K562 (cell line): Measurements from ENCODE around the gene RAB31. TPM values are rescaled to one million over a fixed set of nuclear protein-coding genes. Genes with fewer than 3 reads are reported as not detected.

Experiments used
- BRF1 ChIP-seq: IDR thresholded peaks from 3 replicates; pipeline ENCODE4 v1.6.1; 2011; ENCODE audit warnings: borderline replicate concordance, mild to moderate bottlenecking; ENCODE audit not compliant: insufficient read length; ENCODE audit errors: extremely low read depth
- CCAR2 ChIP-seq: fragments of 200-400 bp; formaldehyde crosslinking; IDR thresholded peaks from 2 replicates; pipeline ENCODE4 v1.6.1; 2017; ENCODE audit warnings: mild to moderate bottlenecking, low read depth, low read length
- CEBPB ChIP-seq: fragments of 450-650 bp; IDR thresholded peaks from 2 replicates; pipeline ENCODE4 v1.6.1; 2016; ENCODE audit warnings: missing genetic modification characterization, missing compliant biosample characterization
- CHD1 ChIP-seq: fragments of 200-600 bp; sonication (generic); IDR thresholded peaks from one replicate; pipeline ENCODE4 v1.6.1; 2012; ENCODE audit warnings: mild to moderate bottlenecking, moderate library complexity, low read length, inconsistent platforms
- DNMT1 ChIP-seq: fragments of 450-650 bp; IDR thresholded peaks from 2 replicates; pipeline ENCODE4 v1.6.1; 2016; ENCODE audit warnings: antibody characterized with exemption, mild to moderate bottlenecking
- ERF ChIP-seq: fragments of 450-650 bp; formaldehyde crosslinking; IDR thresholded peaks from 2 replicates; pipeline ENCODE4 v1.4.0; 2020; ENCODE audit warnings: mild to moderate bottlenecking, mixed read lengths
- ESRRA ChIP-seq: fragments of 450-650 bp; IDR thresholded peaks from 2 replicates; pipeline ENCODE4 v1.6.1; 2014; ENCODE audit warnings: low read depth, mild to moderate bottlenecking, moderate library complexity, borderline replicate concordance
- ETS2 ChIP-seq: IDR thresholded peaks from 2 replicates; pipeline ENCODE4 v1.6.1; 2016; ENCODE audit warnings: borderline replicate concordance, missing genetic modification characterization, mild to moderate bottlenecking, moderate library complexity, missing compliant biosample characterization; ENCODE audit not compliant: poor library complexity, severe bottlenecking
- FOXM1 ChIP-seq, 2 experiments: fragments of 450-650 bp in 1 of 2; sonication (generic) in 1 of 2; formaldehyde crosslinking in 1 of 2; IDR thresholded peaks; 2 replicates each; pipeline versions ENCODE4 v1.6.1 to v1.9.0; 2017 to 2022; ENCODE audit warnings: low read depth in 2 of 2, mild to moderate bottlenecking in 2 of 2, missing genetic modification reagents in 1 of 2, moderate library complexity in 1 of 2
- HDAC1 ChIP-seq, 2 experiments: fragments of 450-650 bp; IDR thresholded peaks; 2 replicates each; pipeline ENCODE4 v1.6.1; 2016 to 2017; ENCODE audit warnings: inconsistent platforms in 1 of 2, mild to moderate bottlenecking in 1 of 2, moderate library complexity in 1 of 2
- HOXB6 ChIP-seq: fragments of 250-450 bp; sonication (Bioruptor Pico); IDR thresholded peaks from 2 replicates; pipeline ENCODE4 v1.5.1; 2022; ENCODE audit warnings: mild to moderate bottlenecking, borderline replicate concordance
- KDM1A ChIP-seq, 2 experiments: fragments of 450-650 bp; IDR thresholded peaks; 2 replicates each; pipeline ENCODE4 v1.6.1; 2016; ENCODE audit warnings: mild to moderate bottlenecking in 2 of 2
- KHSRP ChIP-seq: fragments of 450-650 bp; IDR thresholded peaks from 2 replicates; pipeline ENCODE4 v1.6.1; 2017
- L3MBTL2 ChIP-seq: fragments of 450-650 bp; IDR thresholded peaks from 2 replicates; pipeline ENCODE4 v1.6.1; 2016; ENCODE audit warnings: mild to moderate bottlenecking, moderate library complexity
- MCM5 ChIP-seq: fragments of 450-650 bp; IDR thresholded peaks from 2 replicates; pipeline ENCODE4 v1.6.1; 2016; ENCODE audit warnings: low read depth
- RBBP5 ChIP-seq: fragments of 200-600 bp; sonication (generic); IDR thresholded peaks from 2 replicates; pipeline ENCODE4 v1.6.1; 2012; ENCODE audit warnings: borderline replicate concordance, mild to moderate bottlenecking, low read length, control low read depth, inconsistent platforms; ENCODE audit not compliant: insufficient read depth, poor library complexity, severe bottlenecking
- RBM17 ChIP-seq: fragments of 200-400 bp; formaldehyde crosslinking; IDR thresholded peaks from 2 replicates; pipeline ENCODE4 v1.6.1; 2017; ENCODE audit warnings: low read depth, mild to moderate bottlenecking, low read length, borderline replicate concordance
- SNIP1 ChIP-seq: fragments of 450-650 bp; IDR thresholded peaks from 2 replicates; pipeline ENCODE4 v1.7.1; 2017; ENCODE audit warnings: low read depth, mild to moderate bottlenecking
- TGIF2 ChIP-seq: sonication (generic); formaldehyde crosslinking; IDR thresholded peaks from 2 replicates; pipeline ENCODE4 v1.8.1; 2022; ENCODE audit warnings: mild to moderate bottlenecking, missing genetic modification reagents, moderate library complexity
- ZNF274 ChIP-seq: IDR thresholded peaks from 2 replicates; pipeline ENCODE4 v1.6.1; 2011; ENCODE audit warnings: low read depth, mild to moderate bottlenecking, low read length, moderate library complexity, borderline replicate concordance
- ZNF311 ChIP-seq: fragments of 250-450 bp; sonication (Bioruptor Pico); IDR thresholded peaks from 2 replicates; pipeline ENCODE4 v1.4.0; 2020; ENCODE audit warnings: mild to moderate bottlenecking, moderate library complexity
- ZNF511 ChIP-seq: sonication (generic); formaldehyde crosslinking; IDR thresholded peaks from 2 replicates; pipeline ENCODE4 v1.8.0; 2022; ENCODE audit warnings: mild to moderate bottlenecking, missing genetic modification reagents
- ZNF76 ChIP-seq: fragments of 250-450 bp; sonication (Bioruptor Pico); IDR thresholded peaks from 2 replicates; pipeline ENCODE4 v1.4.0; 2020; ENCODE audit warnings: mild to moderate bottlenecking, moderate library complexity, borderline replicate concordance
- ZNF77 ChIP-seq: fragments of 250-450 bp; sonication (Bioruptor Pico); IDR thresholded peaks from 2 replicates; pipeline ENCODE4 v1.5.0; 2020
- polyA plus RNA-seq, 8 experiments: library from polyadenylated mRNA; depleted of rRNA in 4 of 8; stranded (reverse) in 5 of 8; unstranded in 3 of 8; fragments of >200 nt; fragmentation: Nextera tagmentation in 2 of 8; fragmentation: Illumina TruSeq in 1 of 8; extraction: Ambion mirVana in 2 of 8; extraction: Trizol in 1 of 8; gene quantifications; 2 replicates each; pipeline versions ENCODE4 v1.2.1 to v1.2.3, GENCODE V29; 2011 to 2014; ENCODE audit warnings: inconsistent platforms in 1 of 8, missing spikeins in 1 of 8
- total RNA-seq, 7 experiments: library from RNA; depleted of rRNA in 6 of 7; stranded (reverse); fragments of >200 nt in 6 of 7; fragmentation: Illumina TruSeq in 2 of 7; extraction: Trizol in 2 of 7; gene quantifications; 2 replicates each; pipeline versions ENCODE4 v1.2.1 to v1.2.3, GENCODE V29; 2011 to 2021; ENCODE audit warnings: low replicate concordance in 1 of 7
- TF ChIP-seq, protein P1 (sequence below): fragments of 250-450 bp; sonication (Bioruptor Pico); IDR thresholded peaks from 2 replicates; pipeline ENCODE4 v1.5.0; 2022; ENCODE audit warnings: mild to moderate bottlenecking
- TF ChIP-seq, protein P2 (sequence below): fragments of 450-650 bp; formaldehyde crosslinking; IDR thresholded peaks from 2 replicates; pipeline ENCODE4 v1.4.0; 2022; ENCODE audit warnings: missing genetic modification characterization

Gene RAB31
- total and polyA plus RNA-seq, 9 of the 15 experiments (the other 6 are each of a cell fraction or from before 2014, with no cell fraction given): 20.7 to 70.4 (median 41.3) TPM

GRCh38 chr18:9898792-9899549 lies 190.9 kb downstream of the RAB31 start (continued):
- TF ChIP-seq ZNF511 (CRISPR knock-in tag): no peak
- TF ChIP-seq SNIP1: no peak
- no peak for TF ChIP-seq ZNF311 (CRISPR knock-in tag)
- no peak for TF ChIP-seq CHD1
- no peak; a peak in 1 of 4 replicates for TF ChIP-seq KDM1A (IDR thresholded peaks at IDR 0.05)
- no peak for TF ChIP-seq DNMT1
- TF ChIP-seq ETS2 (tag): no peak
- TF ChIP-seq HOXB6 (CRISPR knock-in tag): no peak
- TF ChIP-seq MCM5: no peak
- TF ChIP-seq CEBPB (tag): peak; percentile 72
- TF ChIP-seq, protein P1, sequence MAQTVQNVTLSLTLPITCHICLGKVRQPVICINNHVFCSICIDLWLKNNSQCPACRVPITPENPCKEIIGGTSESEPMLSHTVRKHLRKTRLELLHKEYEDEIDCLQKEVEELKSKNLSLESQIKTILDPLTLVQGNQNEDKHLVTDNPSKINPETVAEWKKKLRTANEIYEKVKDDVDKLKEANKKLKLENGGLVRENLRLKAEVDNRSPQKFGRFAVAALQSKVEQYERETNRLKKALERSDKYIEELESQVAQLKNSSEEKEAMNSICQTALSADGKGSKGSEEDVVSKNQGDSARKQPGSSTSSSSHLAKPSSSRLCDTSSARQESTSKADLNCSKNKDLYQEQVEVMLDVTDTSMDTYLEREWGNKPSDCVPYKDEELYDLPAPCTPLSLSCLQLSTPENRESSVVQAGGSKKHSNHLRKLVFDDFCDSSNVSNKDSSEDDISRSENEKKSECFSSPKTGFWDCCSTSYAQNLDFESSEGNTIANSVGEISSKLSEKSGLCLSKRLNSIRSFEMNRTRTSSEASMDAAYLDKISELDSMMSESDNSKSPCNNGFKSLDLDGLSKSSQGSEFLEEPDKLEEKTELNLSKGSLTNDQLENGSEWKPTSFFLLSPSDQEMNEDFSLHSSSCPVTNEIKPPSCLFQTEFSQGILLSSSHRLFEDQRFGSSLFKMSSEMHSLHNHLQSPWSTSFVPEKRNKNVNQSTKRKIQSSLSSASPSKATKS: no peak
- no peak for TF ChIP-seq RBM17
- peak in 1 of 2 experiments; percentile 65; a peak in 1 of 4 replicates for TF ChIP-seq HDAC1 (IDR thresholded peaks at IDR 0.05)
- no peak for TF ChIP-seq ERF (CRISPR knock-in tag)
- TF ChIP-seq FOXM1 (IDR thresholded peaks at IDR 0.05; ENCODE audit: low read depth): peak; percentile 95
- TF ChIP-seq FOXM1 (CRISPR knock-in tag; IDR thresholded peaks at IDR 0.05; ENCODE audit: low read depth): no peak
- TF ChIP-seq ZNF77: no peak
- TF ChIP-seq ZNF76 (CRISPR knock-in tag): no peak
- TF ChIP-seq, protein P2, sequence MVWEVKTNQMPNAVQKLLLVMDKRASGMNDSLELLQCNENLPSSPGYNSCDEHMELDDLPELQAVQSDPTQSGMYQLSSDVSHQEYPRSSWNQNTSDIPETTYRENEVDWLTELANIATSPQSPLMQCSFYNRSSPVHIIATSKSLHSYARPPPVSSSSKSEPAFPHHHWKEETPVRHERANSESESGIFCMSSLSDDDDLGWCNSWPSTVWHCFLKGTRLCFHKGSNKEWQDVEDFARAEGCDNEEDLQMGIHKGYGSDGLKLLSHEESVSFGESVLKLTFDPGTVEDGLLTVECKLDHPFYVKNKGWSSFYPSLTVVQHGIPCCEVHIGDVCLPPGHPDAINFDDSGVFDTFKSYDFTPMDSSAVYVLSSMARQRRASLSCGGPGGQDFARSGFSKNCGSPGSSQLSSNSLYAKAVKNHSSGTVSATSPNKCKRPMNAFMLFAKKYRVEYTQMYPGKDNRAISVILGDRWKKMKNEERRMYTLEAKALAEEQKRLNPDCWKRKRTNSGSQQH (CRISPR knock-in tag): no peak
- TF ChIP-seq BRF1: no peak
- TF ChIP-seq ZNF274: no peak
- peak; percentile 75 for TF ChIP-seq L3MBTL2
- TF ChIP-seq TGIF2: no peak
- TF ChIP-seq RBBP5: peak; percentile 63
- TF ChIP-seq CCAR2: no peak
- peak; percentile 92 for TF ChIP-seq ESRRA
- TF ChIP-seq KHSRP: 0 out of 2 replicates have a peak, but pooled peaks have one; percentile 7
